Measurements from ENCODE around the gene SAMD14.

Gene SAMD14

GRCh38 chr17:50133769-50134099, 3.8 kb upstream of the SAMD14 start:
- DNase-seq (ENCODE audit: low read depth in 2 of 2): no peak

- no peak for DNase-seq (ENCODE audit: low read depth in 2 of 2)
Observed at GRCh38 chr17:50133028-50133768, 3.2 kb upstream of the SAMD14 start.

- no peak for DNase-seq (ENCODE audit: low read depth in 2 of 2)
Observed at GRCh38 chr17:50132104-50132794, 2.3 kb upstream of the SAMD14 start.

GRCh38 chr17:50130559-50131305, 772 bp upstream of the SAMD14 start:
- no peak for DNase-seq (ENCODE audit: low read depth in 2 of 2)

- DNase-seq (ENCODE audit: low read depth in 2 of 2): no peak
Observed at GRCh38 chr17:50129353-50129727, 620 bp downstream of the SAMD14 start.

GRCh38 chr17:50128441-50129352, 1.3 kb downstream of the SAMD14 start:
- no peak for DNase-seq (ENCODE audit: low read depth in 2 of 2)

- no peak for DNase-seq (ENCODE audit: low read depth in 2 of 2)
Observed at GRCh38 chr17:50127697-50128361, 2.1 kb downstream of the SAMD14 start.

GRCh38 chr17:50125420-50125997, 4.5 kb downstream of the SAMD14 start:
- DNase-seq (ENCODE audit: low read depth in 2 of 2): no peak

GRCh38 chr17:50123649-50124349, 6.2 kb downstream of the SAMD14 start:
- no peak for DNase-seq (ENCODE audit: low read depth in 2 of 2)

GRCh38 chr17:50122945-50123344, 7.0 kb downstream of the SAMD14 start:
- no peak for DNase-seq (ENCODE audit: low read depth in 2 of 2)

GRCh38 chr17:50120475-50121253, 9.3 kb downstream of the SAMD14 start:
- no peak for DNase-seq (ENCODE audit: low read depth in 2 of 2)

GRCh38 chr17:50118828-50119218, 11.1 kb downstream of the SAMD14 start:
- no peak for DNase-seq (ENCODE audit: low read depth in 2 of 2)

- DNase-seq (ENCODE audit: low read depth in 2 of 2): no peak
Observed at GRCh38 chr17:50118076-50118827, 11.7 kb downstream of the SAMD14 start.

GRCh38 chr17:50117202-50118051, 12.5 kb downstream of the SAMD14 start:
- peak in 1 of 2 donors; percentile 48 for DNase-seq (ENCODE audit: low read depth in 2 of 2)

- DNase-seq (ENCODE audit: low read depth in 2 of 2): no peak
Observed at GRCh38 chr17:50115756-50116155, 14.2 kb downstream of the SAMD14 start.

GRCh38 chr17:50114849-50115357, 15.1 kb downstream of the SAMD14 start:
- DNase-seq (ENCODE audit: low read depth in 2 of 2): no peak

GRCh38 chr17:50114401-50114800, 15.6 kb downstream of the SAMD14 start:
- DNase-seq (ENCODE audit: low read depth in 2 of 2): no peak
